Keratinocyte (primary cell): Measurements from ENCODE around the gene VPS13D. TPM values are rescaled to one million over a fixed set of nuclear protein-coding genes. Genes with fewer than 3 reads are reported as not detected.

Source experiments
- DNase-seq: peaks from one replicate; pipeline ENCODE4 v3.0.0-alpha.2; 2011; ENCODE audit warnings: low read depth, missing footprints, low spot score
- FAIRE-seq: peaks from 2 replicates; lab custom pipeline; 2011; peaks lifted over from hg19 to GRCh38; lab: Jason Lieb, UNC
- H2AFZ ChIP-seq: 2 replicates; pipeline ENCODE4 v1.6.0; 2012; ENCODE audit warnings: low read length, control low read depth, inconsistent platforms; ENCODE audit not compliant: control insufficient read depth
- H3K27ac ChIP-seq: 2 replicates; pipeline ENCODE4 v1.5.1; 2011; ENCODE audit warnings: low read length; ENCODE audit not compliant: control insufficient read depth, insufficient read depth
- H3K27me3 ChIP-seq: 3 replicates; pipeline ENCODE4 v1.6.0; 2011; ENCODE audit warnings: low read length; ENCODE audit not compliant: control insufficient read depth, insufficient read depth; ENCODE audit errors: extremely low read depth
- H3K36me3 ChIP-seq, 2 experiments: 2 replicates in 1 of 2; 3 replicates in 1 of 2; pipeline ENCODE4 v1.5.1; 2011; ENCODE audit warnings: low read length in 2 of 2, mild to moderate bottlenecking in 1 of 2; ENCODE audit not compliant: control insufficient read depth in 2 of 2, insufficient read depth in 2 of 2; ENCODE audit errors: extremely low read depth in 1 of 2
- H3K4me1 ChIP-seq: 3 replicates; pipeline ENCODE4 v1.5.1; 2011; ENCODE audit warnings: low read length; ENCODE audit not compliant: control insufficient read depth, insufficient read depth; ENCODE audit errors: extremely low read depth
- H3K4me2 ChIP-seq: 3 replicates; pipeline ENCODE4 v1.6.0; 2011; ENCODE audit warnings: low read depth, low read length; ENCODE audit not compliant: control insufficient read depth, insufficient read depth; ENCODE audit errors: extremely low read depth
- H3K4me3 ChIP-seq, 3 experiments: fragments of 200-600 bp in 1 of 3; sonication (generic) in 1 of 3; 2 replicates in 2 of 3; 3 replicates in 1 of 3; pipeline ENCODE4 v1.5.1; 2011 to 2016; ENCODE audit warnings: low read length in 3 of 3, mild to moderate bottlenecking in 3 of 3, control low read depth in 2 of 3, inconsistent platforms in 1 of 3, low read depth in 1 of 3, mixed read lengths in 1 of 3, mixed run types in 1 of 3, moderate library complexity in 1 of 3; ENCODE audit not compliant: control insufficient read depth in 2 of 3, insufficient read depth in 2 of 3; ENCODE audit errors: extremely low read depth in 1 of 3
- H3K79me2 ChIP-seq: 2 replicates; pipeline ENCODE4 v1.6.0; 2012; ENCODE audit warnings: low read length; ENCODE audit not compliant: control insufficient read depth, insufficient read depth
- H3K9ac ChIP-seq: 3 replicates; pipeline ENCODE4 v1.6.0; 2011; ENCODE audit warnings: low read length; ENCODE audit not compliant: control insufficient read depth, insufficient read depth; ENCODE audit errors: extremely low read depth
- H3K9me1 ChIP-seq: 3 replicates; pipeline ENCODE4 v1.6.0; 2011; ENCODE audit warnings: low read length; ENCODE audit not compliant: control insufficient read depth, insufficient read depth; ENCODE audit errors: extremely low read depth
- H3K9me3 ChIP-seq: 2 replicates; pipeline ENCODE4 v1.5.1; 2012; ENCODE audit warnings: low read depth, low read length; ENCODE audit not compliant: control insufficient read depth
- H4K20me1 ChIP-seq: 3 replicates; pipeline ENCODE4 v1.6.0; 2011; ENCODE audit warnings: low read length; ENCODE audit not compliant: control insufficient read depth, insufficient read depth; ENCODE audit errors: extremely low read depth
- EZH2 ChIP-seq: IDR thresholded peaks from one replicate; pipeline ENCODE4 v1.6.1; 2012; ENCODE audit warnings: inconsistent platforms, mild to moderate bottlenecking, low read length, moderate library complexity
- dilution Hi-C: fragments of 300-500 bp; cut with MboI; formaldehyde crosslinking; loops from one replicate; pipeline ENCODE4 v1.7.0; 2020; ENCODE audit warnings: low sequenced_read_pairs; ENCODE audit not compliant: extremely low pct_ligation_motif_present
- polyA plus RNA-seq, 5 experiments: library from polyadenylated mRNA; depleted of rRNA in 3 of 5; stranded (reverse) in 3 of 5; stranded (forward) in 1 of 5; unstranded in 1 of 5; fragments of >200 nt; gene quantifications; 1 replicate in 1 of 5; 2 replicates in 3 of 5; 3 replicates in 1 of 5; pipeline versions ENCODE4 v1.2.1 to v1.2.3, GENCODE V29; 2011 to 2012; ENCODE audit warnings: missing spikeins in 2 of 5, low read depth in 1 of 5, low replicate concordance in 1 of 5
- TF ChIP-seq, protein P1 (sequence below), 3 experiments: IDR thresholded peaks in 1 of 3; conservative IDR thresholded peaks in 1 of 3; optimal IDR thresholded peaks in 1 of 3; 2 replicates in 2 of 3; 3 replicates in 1 of 3; pipeline versions ENCODE3 to v1.5.1; 2011; ENCODE audit warnings: low read length in 3 of 3, mild to moderate bottlenecking in 3 of 3, moderate library complexity in 2 of 3, control low read depth in 1 of 3, inconsistent platforms in 1 of 3; ENCODE audit not compliant: insufficient read depth in 2 of 3; ENCODE audit errors: extremely low read depth in 1 of 3

The VPS13D gene
- polyA plus RNA-seq, 1 donor (not counting 4 experiments of a cell fraction or from before 2014, with no cell fraction given), result 19.0 TPM

DNA sequence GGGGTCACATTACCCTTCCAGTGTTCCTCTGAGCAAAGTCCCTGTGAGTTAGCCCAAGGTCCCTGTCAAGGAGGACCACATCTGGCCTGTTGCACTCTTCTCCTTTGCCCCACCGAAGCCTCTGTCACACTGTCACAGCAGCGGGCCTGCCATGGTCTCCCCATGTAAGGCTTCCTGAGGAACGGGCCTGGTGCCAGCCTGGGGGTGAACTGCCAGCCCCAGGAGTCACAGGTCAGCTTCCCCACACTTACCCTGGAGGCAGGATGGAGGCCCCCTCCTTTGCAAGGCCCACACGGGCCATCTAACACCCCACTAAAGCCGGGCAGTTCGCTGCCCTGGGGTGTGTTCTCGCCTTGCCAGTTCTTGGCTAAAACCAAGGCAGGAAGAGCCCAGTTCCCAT, 48.9 kb upstream of the VPS13D start:
- Histone ChIP-seq H3K79me2 (no peaks in the 10 kb centered on the region), H3K27me3 (peaks cover 24% of the 10 kb centered on the region), H3K4me2 (no peak overlapping the region)

GRCh38 chr1:12181568-12181967, 48.3 kb upstream of the VPS13D start:
- no peak overlapping the region for H3K4me2 ChIP-seq
- no peak overlapping the region for H2AFZ ChIP-seq
- FAIRE-seq (no peak), DNase-seq (no peak)
- TF ChIP-seq, protein P1, sequence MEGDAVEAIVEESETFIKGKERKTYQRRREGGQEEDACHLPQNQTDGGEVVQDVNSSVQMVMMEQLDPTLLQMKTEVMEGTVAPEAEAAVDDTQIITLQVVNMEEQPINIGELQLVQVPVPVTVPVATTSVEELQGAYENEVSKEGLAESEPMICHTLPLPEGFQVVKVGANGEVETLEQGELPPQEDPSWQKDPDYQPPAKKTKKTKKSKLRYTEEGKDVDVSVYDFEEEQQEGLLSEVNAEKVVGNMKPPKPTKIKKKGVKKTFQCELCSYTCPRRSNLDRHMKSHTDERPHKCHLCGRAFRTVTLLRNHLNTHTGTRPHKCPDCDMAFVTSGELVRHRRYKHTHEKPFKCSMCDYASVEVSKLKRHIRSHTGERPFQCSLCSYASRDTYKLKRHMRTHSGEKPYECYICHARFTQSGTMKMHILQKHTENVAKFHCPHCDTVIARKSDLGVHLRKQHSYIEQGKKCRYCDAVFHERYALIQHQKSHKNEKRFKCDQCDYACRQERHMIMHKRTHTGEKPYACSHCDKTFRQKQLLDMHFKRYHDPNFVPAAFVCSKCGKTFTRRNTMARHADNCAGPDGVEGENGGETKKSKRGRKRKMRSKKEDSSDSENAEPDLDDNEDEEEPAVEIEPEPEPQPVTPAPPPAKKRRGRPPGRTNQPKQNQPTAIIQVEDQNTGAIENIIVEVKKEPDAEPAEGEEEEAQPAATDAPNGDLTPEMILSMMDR (optimal IDR thresholded peaks at IDR 0.05 in 1 of 3, IDR thresholded peaks at IDR 0.05 in 1 of 3, conservative IDR thresholded peaks at IDR 0.05 in 1 of 3; ENCODE audit: extremely low read depth in 1 of 3, insufficient read depth in 2 of 3, low read length in 3 of 3), result no peak
- TF ChIP-seq EZH2, result no peak
- no peaks in the 10 kb centered on the region for H3K36me3 ChIP-seq
- no peak overlapping the region for H3K4me3 ChIP-seq
- dilution Hi-C loops, result no loop called here
- no peaks in the 10 kb centered on the region for H3K9me3 ChIP-seq
- no peaks in the 10 kb centered on the region for H4K20me1 ChIP-seq
- no peaks in the 10 kb centered on the region for H3K79me2 ChIP-seq
- H3K9me1 ChIP-seq, result no peaks in the 10 kb centered on the region
- H3K27ac ChIP-seq, result no peak overlapping the region
- no peak overlapping the region for H3K9ac ChIP-seq
- peaks cover 24% of the 10 kb centered on the region for H3K27me3 ChIP-seq
- H3K4me1 ChIP-seq, result no peaks in the 10 kb centered on the region

More for the DNA sequence above, 48.9 kb upstream of the VPS13D start:
- FAIRE-seq (no peak), DNase-seq (no peak)
- H2AFZ ChIP-seq, result no peak overlapping the region
- no peak overlapping the region for H3K4me3 ChIP-seq
- no peak for TF ChIP-seq EZH2
- TF ChIP-seq, protein P1 (optimal IDR thresholded peaks at IDR 0.05 in 1 of 3, IDR thresholded peaks at IDR 0.05 in 1 of 3, conservative IDR thresholded peaks at IDR 0.05 in 1 of 3; ENCODE audit: extremely low read depth in 1 of 3, insufficient read depth in 2 of 3, low read length in 3 of 3), result no peak
- H3K9ac ChIP-seq, result no peak overlapping the region
- no peaks in the 10 kb centered on the region for H3K9me3 ChIP-seq
- H3K36me3 ChIP-seq, result no peaks in the 10 kb centered on the region
- H3K4me1 ChIP-seq, result no peaks in the 10 kb centered on the region
- H3K27ac ChIP-seq, result no peak overlapping the region
- no peaks in the 10 kb centered on the region for H3K9me1 ChIP-seq
- H4K20me1 ChIP-seq, result no peaks in the 10 kb centered on the region
- dilution Hi-C loops, result no loop called here
